ENCODE measurements around the gene CHD1.

DNA sequence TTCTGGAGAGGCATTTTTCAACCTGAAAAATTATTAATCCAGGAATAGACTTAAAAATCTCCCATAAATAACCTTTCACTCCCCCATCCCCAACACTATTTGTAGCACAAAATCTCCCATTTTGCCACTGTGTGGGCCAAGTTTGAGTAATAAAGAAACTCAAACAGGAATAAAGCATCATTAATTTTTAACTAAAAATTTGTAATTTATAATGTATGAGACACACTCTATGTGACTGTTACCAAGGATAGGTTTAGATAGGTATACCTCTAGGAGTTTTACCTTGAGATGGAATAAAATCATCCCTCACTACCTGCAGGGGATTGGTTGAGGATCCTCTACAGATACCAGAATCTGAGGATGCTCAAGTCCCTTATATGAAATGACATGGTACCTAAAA lies 30.1 kb downstream of the CHD1 start:
- TF ChIP-seq, protein P1, sequence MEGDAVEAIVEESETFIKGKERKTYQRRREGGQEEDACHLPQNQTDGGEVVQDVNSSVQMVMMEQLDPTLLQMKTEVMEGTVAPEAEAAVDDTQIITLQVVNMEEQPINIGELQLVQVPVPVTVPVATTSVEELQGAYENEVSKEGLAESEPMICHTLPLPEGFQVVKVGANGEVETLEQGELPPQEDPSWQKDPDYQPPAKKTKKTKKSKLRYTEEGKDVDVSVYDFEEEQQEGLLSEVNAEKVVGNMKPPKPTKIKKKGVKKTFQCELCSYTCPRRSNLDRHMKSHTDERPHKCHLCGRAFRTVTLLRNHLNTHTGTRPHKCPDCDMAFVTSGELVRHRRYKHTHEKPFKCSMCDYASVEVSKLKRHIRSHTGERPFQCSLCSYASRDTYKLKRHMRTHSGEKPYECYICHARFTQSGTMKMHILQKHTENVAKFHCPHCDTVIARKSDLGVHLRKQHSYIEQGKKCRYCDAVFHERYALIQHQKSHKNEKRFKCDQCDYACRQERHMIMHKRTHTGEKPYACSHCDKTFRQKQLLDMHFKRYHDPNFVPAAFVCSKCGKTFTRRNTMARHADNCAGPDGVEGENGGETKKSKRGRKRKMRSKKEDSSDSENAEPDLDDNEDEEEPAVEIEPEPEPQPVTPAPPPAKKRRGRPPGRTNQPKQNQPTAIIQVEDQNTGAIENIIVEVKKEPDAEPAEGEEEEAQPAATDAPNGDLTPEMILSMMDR (IDR thresholded peaks at IDR 0.05; ENCODE audit: low read depth, low read length, poor library complexity, severe bottlenecking): no peak
- no peak for TF ChIP-seq EZH2phosphoT487 (IDR thresholded peaks at IDR 0.05; ENCODE audit: borderline replicate concordance, low read length)
